Measurements from ENCODE around the gene PANK1.

PANK1 gene

DNA sequence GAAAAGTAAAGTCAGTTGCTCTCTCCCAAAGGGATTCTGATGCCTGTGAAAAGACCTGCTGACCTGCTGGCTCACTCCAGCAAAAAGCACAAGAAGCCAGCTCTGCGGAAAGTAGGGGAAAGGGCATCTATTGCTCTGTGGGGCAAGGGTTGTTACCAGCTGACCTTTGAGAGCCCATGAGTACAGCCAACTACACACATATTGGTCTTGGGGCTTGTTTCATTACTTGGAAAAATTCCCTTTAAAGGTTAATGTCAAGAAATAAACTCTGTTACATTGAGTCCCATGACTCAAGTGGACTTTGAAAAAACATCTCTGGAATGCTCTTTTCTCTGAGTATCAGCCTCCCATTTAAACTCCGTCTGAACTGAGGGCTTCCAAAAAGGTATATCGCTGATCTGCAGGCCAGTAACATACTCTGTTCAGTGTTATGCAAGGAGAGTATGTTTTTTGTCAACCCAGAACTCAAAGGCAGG is 53.2 kb downstream of the PANK1 start:
- Histone ChIP-seq H3K4me2 (ENCODE audit: low read length) (no peak overlapping the region), H3K36me3 (ENCODE audit: control insufficient read depth, low read length) (peaks cover 39% of the 10 kb centered on the region), H3F3A (ENCODE audit: control insufficient read depth, insufficient read depth) (no peaks in the 10 kb centered on the region), H3K9me3 (ENCODE audit: control insufficient read depth, insufficient read depth, low read length) (no peaks in the 10 kb centered on the region), H3K79me2 (ENCODE audit: control insufficient read depth, low read length) (no peaks in the 10 kb centered on the region), H3K9me2 (replicated peaks; ENCODE audit: control insufficient read depth, low read length) (no peaks in the 10 kb centered on the region), H3K27ac (ENCODE audit: low read depth, low read length) (no peak overlapping the region), H3K4me1 (ENCODE audit: control insufficient read depth, low read length) (no peaks in the 10 kb centered on the region), H3K27me3 (ENCODE audit: control insufficient read depth, low read length) (no peaks in the 10 kb centered on the region), H4K20me1 (ENCODE audit: control insufficient read depth, insufficient read depth, low read depth, low read length) (no peaks in the 10 kb centered on the region), H3K4me3 (ENCODE audit: low read length) (no peak overlapping the region)
- no peak for TF ChIP-seq EZH2phosphoT487 (IDR thresholded peaks at IDR 0.05; ENCODE audit: borderline replicate concordance, low read length)
- TF ChIP-seq, protein P1, sequence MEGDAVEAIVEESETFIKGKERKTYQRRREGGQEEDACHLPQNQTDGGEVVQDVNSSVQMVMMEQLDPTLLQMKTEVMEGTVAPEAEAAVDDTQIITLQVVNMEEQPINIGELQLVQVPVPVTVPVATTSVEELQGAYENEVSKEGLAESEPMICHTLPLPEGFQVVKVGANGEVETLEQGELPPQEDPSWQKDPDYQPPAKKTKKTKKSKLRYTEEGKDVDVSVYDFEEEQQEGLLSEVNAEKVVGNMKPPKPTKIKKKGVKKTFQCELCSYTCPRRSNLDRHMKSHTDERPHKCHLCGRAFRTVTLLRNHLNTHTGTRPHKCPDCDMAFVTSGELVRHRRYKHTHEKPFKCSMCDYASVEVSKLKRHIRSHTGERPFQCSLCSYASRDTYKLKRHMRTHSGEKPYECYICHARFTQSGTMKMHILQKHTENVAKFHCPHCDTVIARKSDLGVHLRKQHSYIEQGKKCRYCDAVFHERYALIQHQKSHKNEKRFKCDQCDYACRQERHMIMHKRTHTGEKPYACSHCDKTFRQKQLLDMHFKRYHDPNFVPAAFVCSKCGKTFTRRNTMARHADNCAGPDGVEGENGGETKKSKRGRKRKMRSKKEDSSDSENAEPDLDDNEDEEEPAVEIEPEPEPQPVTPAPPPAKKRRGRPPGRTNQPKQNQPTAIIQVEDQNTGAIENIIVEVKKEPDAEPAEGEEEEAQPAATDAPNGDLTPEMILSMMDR (IDR thresholded peaks at IDR 0.05; ENCODE audit: low read depth, low read length, poor library complexity, severe bottlenecking) = no peak

DNA sequence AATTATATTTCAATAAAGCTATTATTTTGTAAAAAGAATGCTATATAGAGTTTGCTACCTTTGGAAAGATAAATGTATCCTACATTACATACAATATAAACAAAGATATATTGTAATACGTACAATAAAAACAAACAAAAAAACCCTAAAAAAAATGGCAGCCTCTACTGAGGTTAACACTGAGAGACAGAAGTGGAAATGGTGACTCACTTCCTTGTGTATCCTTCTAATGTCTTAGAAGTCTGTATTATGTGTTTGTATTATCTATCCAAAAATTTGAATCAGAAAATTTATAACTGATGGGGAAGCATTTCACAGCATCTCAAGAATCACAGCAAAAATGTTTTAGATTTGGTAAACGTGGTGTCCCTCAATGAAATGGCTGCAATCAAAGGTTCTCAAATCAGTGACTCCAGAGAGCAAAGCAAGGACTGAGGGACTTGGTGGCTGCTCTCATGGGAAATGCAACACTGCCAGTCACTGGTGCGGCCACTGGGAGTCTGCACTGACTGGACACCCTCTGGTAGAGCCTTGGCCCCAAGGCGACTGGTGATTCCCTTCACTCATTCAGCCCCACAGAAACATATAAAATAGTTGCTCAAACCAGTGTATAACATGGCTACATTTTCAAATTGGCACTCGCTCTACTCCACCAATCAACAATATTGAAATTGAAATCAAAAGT is 53.8 kb downstream of the PANK1 start:
- Histone ChIP-seq H3K4me1 (ENCODE audit: control insufficient read depth, low read length) (no peaks in the 10 kb centered on the region), H3K9me2 (replicated peaks; ENCODE audit: control insufficient read depth, low read length) (no peaks in the 10 kb centered on the region), H3K9me3 (ENCODE audit: control insufficient read depth, insufficient read depth, low read length) (no peaks in the 10 kb centered on the region), H3K4me2 (ENCODE audit: low read length) (no peak overlapping the region), H3K4me3 (ENCODE audit: low read length) (no peak overlapping the region), H3K79me2 (ENCODE audit: control insufficient read depth, low read length) (no peaks in the 10 kb centered on the region), H3K27me3 (ENCODE audit: control insufficient read depth, low read length) (no peaks in the 10 kb centered on the region), H3K27ac (ENCODE audit: low read depth, low read length) (no peak overlapping the region), H4K20me1 (ENCODE audit: control insufficient read depth, insufficient read depth, low read depth, low read length) (no peaks in the 10 kb centered on the region), H3F3A (ENCODE audit: control insufficient read depth, insufficient read depth) (no peaks in the 10 kb centered on the region), H3K36me3 (ENCODE audit: control insufficient read depth, low read length) (peaks cover 37% of the 10 kb centered on the region)
- TF ChIP-seq EZH2phosphoT487 (IDR thresholded peaks at IDR 0.05; ENCODE audit: borderline replicate concordance, low read length) = no peak
- TF ChIP-seq, protein P1 (IDR thresholded peaks at IDR 0.05; ENCODE audit: low read depth, low read length, poor library complexity, severe bottlenecking) = no peak

DNA sequence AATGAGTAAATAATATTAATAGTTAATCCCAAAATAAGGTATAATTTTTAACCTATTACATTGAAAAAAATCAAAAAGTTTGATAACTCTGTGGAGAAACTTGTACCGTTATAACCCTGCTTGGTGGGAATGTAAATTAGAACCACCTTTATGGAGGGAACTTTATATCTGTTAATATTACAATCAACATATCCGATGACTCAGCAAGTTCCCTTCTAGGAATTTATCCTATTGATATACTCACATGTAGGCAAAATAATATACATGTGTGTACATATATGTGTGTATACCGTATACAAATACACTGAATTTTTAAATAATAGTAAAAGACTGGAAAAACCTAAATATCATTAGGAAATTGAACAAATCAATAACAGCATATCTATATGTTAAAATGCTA is 54.7 kb downstream of the PANK1 start:
- Histone ChIP-seq H3K36me3 (ENCODE audit: control insufficient read depth, low read length) (peaks cover 37% of the 10 kb centered on the region), H4K20me1 (ENCODE audit: control insufficient read depth, insufficient read depth, low read depth, low read length) (no peaks in the 10 kb centered on the region), H3F3A (ENCODE audit: control insufficient read depth, insufficient read depth) (no peaks in the 10 kb centered on the region), H3K4me3 (ENCODE audit: low read length) (no peak overlapping the region), H3K79me2 (ENCODE audit: control insufficient read depth, low read length) (no peaks in the 10 kb centered on the region), H3K4me1 (ENCODE audit: control insufficient read depth, low read length) (no peaks in the 10 kb centered on the region), H3K4me2 (ENCODE audit: low read length) (no peak overlapping the region), H3K9me2 (replicated peaks; ENCODE audit: control insufficient read depth, low read length) (no peaks in the 10 kb centered on the region), H3K9me3 (ENCODE audit: control insufficient read depth, insufficient read depth, low read length) (no peaks in the 10 kb centered on the region), H3K27ac (ENCODE audit: low read depth, low read length) (no peak overlapping the region), H3K27me3 (ENCODE audit: control insufficient read depth, low read length) (no peaks in the 10 kb centered on the region)
- TF ChIP-seq, protein P1 (IDR thresholded peaks at IDR 0.05; ENCODE audit: low read depth, low read length, poor library complexity, severe bottlenecking) = no peak
- TF ChIP-seq EZH2phosphoT487 (IDR thresholded peaks at IDR 0.05; ENCODE audit: borderline replicate concordance, low read length) = no peak

Measured in DOHH2 (cell line).